Chondrocyte (in vitro differentiated cells): Measurements from ENCODE around the gene BMP6. TPM values are rescaled to one million over a fixed set of nuclear protein-coding genes. Genes with fewer than 3 reads are reported as not detected.

ENCODE experiments used
- DNase-seq: peaks from one replicate; pipeline ENCODE4 v3.0.0; 2021; ENCODE audit warnings: mixed read lengths, low spot score
- H3K27ac Mint-ChIP-seq: one replicate; pipeline ENCODE4 v1.8.0; 2021; ENCODE audit warnings: mild to moderate bottlenecking, moderate library complexity, mixed read lengths; ENCODE audit not compliant: unreplicated experiment
- H3K27me3 Mint-ChIP-seq: 2 replicates; pipeline ENCODE4 v1.8.0; 2021; ENCODE audit warnings: low read depth, mixed read lengths
- H3K36me3 Mint-ChIP-seq: 2 replicates; pipeline ENCODE4 v1.8.0; 2021; ENCODE audit warnings: low read depth, mixed read lengths
- H3K4me1 Mint-ChIP-seq: 2 replicates; pipeline ENCODE4 v1.8.0; 2021; ENCODE audit warnings: low read depth, mild to moderate bottlenecking, mixed read lengths
- H3K4me3 Mint-ChIP-seq: one replicate; pipeline ENCODE4 v1.8.0; 2021; ENCODE audit warnings: mild to moderate bottlenecking, moderate library complexity, mixed read lengths; ENCODE audit not compliant: unreplicated experiment
- H3K9me3 Mint-ChIP-seq: 2 replicates; pipeline ENCODE4 v1.8.0; 2021; ENCODE audit warnings: low read depth, mixed read lengths
- total RNA-seq: library from RNA; stranded (reverse); gene quantifications from 3 replicates; pipeline ENCODE4 v1.2.1, GENCODE V29; 2021
- TF ChIP-seq, protein P1 (sequence below): fragments of 200-600 bp; sonication (generic); IDR thresholded peaks from 2 replicates; pipeline ENCODE4 v1.5.0; 2021; ENCODE audit warnings: antibody characterized with exemption, mild to moderate bottlenecking, moderate library complexity

Gene BMP6
- total RNA-seq, 1 donor from 2014 or later, result 0.50 TPM

DNA sequence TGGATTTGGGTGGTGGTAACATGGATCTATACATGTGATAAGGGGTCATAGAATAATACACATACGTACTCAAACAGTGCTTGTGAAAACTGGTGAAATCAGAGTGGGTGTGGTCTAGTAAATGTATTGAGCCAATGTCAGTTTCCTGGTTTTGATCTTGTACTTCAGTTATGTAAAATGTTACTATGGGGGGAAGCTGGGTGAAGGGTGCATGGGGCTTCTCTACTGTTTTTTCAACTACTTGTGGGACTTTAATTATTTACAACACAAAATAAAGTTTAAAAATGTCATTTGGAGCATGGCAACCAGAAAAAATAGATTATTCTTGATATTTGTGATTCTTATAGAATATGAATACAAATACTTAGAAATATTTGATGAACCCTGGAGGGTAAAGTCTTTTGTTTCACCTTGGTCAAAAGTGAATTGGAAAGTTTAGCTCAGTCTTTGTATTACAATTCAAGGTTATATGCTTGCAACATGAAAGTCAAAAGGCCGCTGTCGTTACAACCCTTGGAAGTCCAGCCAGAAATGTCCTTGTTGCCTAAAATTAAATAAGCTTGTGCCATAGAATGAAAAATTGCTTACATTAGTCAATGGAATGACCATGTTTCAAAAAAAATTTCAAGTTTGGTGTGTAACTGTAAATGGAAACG lies 110.6 kb downstream of the BMP6 start:
- H3K27me3 Mint-ChIP-seq, result peaks cover 4% of the 10 kb centered on the region
- H3K9me3 Mint-ChIP-seq, result no peaks in the 10 kb centered on the region
- no peak overlapping the region for H3K4me3 Mint-ChIP-seq
- H3K27ac Mint-ChIP-seq, result no peak overlapping the region
- no peaks in the 10 kb centered on the region for H3K36me3 Mint-ChIP-seq
- no peaks in the 10 kb centered on the region for H3K4me1 Mint-ChIP-seq
- no peak for DNase-seq
- TF ChIP-seq, protein P1, sequence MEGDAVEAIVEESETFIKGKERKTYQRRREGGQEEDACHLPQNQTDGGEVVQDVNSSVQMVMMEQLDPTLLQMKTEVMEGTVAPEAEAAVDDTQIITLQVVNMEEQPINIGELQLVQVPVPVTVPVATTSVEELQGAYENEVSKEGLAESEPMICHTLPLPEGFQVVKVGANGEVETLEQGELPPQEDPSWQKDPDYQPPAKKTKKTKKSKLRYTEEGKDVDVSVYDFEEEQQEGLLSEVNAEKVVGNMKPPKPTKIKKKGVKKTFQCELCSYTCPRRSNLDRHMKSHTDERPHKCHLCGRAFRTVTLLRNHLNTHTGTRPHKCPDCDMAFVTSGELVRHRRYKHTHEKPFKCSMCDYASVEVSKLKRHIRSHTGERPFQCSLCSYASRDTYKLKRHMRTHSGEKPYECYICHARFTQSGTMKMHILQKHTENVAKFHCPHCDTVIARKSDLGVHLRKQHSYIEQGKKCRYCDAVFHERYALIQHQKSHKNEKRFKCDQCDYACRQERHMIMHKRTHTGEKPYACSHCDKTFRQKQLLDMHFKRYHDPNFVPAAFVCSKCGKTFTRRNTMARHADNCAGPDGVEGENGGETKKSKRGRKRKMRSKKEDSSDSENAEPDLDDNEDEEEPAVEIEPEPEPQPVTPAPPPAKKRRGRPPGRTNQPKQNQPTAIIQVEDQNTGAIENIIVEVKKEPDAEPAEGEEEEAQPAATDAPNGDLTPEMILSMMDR, result no peak

DNA sequence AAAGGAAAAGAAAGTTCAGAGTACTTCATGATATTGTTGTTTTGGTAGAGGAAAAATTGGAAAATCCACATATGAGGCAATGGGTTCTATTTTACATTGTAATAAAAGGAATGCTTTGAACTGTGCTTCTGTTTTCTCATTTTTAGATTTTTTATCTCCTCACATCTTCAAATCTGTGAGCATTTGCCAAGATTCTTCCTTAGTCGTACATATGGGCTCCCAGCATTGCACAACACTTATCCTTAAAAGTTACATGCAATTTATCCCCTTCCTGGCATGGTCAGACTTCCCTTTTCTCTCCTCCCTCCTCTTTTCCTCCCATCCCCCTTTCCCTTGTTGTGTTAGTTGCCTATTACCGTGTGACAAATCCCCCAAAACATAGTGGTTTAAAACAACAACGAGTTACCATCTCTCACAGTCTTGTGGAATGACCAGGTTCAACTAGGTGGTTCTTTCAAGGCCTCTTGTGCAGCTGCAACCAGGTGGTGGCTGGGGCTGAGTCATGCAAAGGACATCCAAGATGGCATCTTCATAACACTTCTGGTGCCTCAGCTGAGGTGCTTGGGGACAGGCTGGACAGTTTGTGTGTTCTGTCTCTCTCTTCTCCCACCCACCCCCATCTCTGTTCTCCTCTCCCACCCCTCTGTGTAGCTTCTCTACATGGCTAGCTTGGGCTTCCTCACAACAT lies 116.0 kb downstream of the BMP6 start:
- no peak for DNase-seq
- Mint-ChIP-seq H3K27me3 (peaks cover 5% of the 10 kb centered on the region), H3K27ac (no peak overlapping the region), H3K4me3 (no peak overlapping the region), H3K36me3 (no peaks in the 10 kb centered on the region), H3K9me3 (peaks cover 5% of the 10 kb centered on the region), H3K4me1 (peaks cover 8% of the 10 kb centered on the region)
- TF ChIP-seq, protein P1, result no peak

DNA sequence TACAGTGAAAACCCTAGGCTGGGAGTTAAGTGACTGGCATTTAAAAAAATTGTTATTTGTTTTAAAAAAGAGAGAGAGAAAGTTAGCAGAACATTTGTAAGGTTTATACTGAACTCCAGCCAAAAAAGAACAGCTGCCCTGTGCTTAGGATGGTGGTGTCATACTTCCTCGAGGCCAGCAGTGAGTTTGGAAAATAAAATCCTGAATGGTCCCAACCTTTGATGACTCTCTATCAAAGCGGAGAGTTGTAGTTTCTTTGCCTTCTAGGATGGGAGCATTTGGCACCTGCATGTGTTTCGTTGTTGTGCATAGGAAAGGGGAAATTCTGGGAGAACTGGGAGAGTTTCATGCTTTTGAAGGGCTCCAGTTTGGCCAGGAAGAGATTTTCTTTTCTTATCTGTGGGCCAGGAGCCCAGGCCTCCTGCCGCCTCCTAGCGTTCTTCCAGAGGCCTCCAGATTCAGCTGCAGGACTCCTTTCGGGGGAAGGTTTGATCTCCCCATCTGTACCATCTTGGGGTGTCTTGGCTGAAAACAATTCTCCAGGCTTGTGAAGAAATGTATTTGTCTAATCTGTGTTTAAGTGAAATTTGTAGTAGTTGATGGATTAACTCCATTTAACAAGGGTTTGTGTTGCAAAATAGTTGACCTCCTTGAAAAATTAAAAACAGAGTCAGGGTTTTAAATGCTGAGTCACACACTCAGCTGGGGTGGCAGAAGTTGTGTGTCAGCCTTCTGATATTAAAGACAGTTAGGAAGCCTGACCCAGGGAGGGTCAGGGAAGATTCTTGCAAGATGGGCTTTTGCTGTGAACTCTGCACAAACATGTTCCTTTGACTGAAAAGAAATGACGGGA lies 121.3 kb downstream of the BMP6 start:
- Mint-ChIP-seq H3K4me1 (peaks cover 17% of the 10 kb centered on the region), H3K27me3 (peaks cover 5% of the 10 kb centered on the region), H3K4me3 (no peak overlapping the region), H3K9me3 (peaks cover 18% of the 10 kb centered on the region), H3K27ac (peak overlapping the region; percentile 66), H3K36me3 (no peaks in the 10 kb centered on the region)
- DNase-seq, result no peak
- TF ChIP-seq, protein P1, result no peak

DNA sequence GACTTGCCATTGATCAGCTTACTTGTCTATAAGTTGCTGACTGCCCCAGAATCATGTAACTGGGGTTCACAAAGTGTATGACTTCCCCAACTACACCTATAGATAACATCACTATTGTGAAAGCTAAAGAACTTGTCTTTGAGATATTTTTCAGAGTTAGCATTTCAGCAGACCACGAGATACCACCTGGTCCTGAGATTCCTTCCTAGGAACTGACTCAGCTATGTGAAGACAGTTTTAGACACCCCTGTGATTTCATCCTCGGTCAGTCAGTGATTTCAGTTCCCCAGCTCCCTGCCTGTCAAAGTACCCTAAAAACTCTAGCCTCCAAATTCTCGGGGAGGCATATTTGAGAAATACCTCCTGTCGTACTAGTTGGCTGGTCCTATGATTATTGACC lies 122.3 kb downstream of the BMP6 start:
- Mint-ChIP-seq H3K36me3 (no peaks in the 10 kb centered on the region), H3K27ac (no peak overlapping the region), H3K4me3 (no peak overlapping the region), H3K9me3 (peaks cover 24% of the 10 kb centered on the region), H3K27me3 (peaks cover 5% of the 10 kb centered on the region), H3K4me1 (peaks cover 17% of the 10 kb centered on the region)
- TF ChIP-seq, protein P1, result no peak
- DNase-seq, result no peak

DNA sequence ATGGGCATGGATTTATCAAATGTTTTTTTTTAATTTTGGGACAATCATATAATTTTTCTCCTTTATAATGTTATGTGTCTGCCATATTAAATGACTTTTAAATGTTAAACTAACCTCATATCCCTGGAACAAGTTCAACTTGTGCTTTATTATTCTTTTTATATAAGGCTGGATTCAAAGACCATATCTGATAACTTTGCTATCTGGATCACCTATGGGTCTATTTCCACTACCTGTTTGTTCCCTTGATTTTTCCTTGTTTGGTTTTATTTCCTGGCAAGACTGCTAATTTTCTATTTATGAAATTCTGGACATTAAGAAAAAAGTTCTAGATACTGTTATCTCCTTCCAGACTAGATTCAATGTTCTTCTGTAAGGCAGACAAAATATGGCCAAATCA lies 125.9 kb downstream of the BMP6 start:
- TF ChIP-seq, protein P1, result no peak
- Mint-ChIP-seq H3K27me3 (no peaks in the 10 kb centered on the region), H3K36me3 (no peaks in the 10 kb centered on the region), H3K27ac (no peak overlapping the region), H3K4me3 (no peak overlapping the region), H3K9me3 (peaks cover 25% of the 10 kb centered on the region), H3K4me1 (peaks cover 10% of the 10 kb centered on the region)
- no peak for DNase-seq
